T-helper 9 cell (primary cell): ENCODE results near the gene FOXD3.

Experiments used
- DNase-seq: peaks from one replicate; pipeline ENCODE4 v3.0.0-alpha.2; 2020
- total RNA-seq, 2 donors: gene quantifications; one replicate each; lab custom pipeline; 2026; lab: John Stamatoyannopoulos, UW

FOXD3 gene
- 0 reads per million in 2 donors for total RNA-seq

GRCh38 chr1:63322114-63322943 is at the start of gene FOXD3:
TSS of gene FOXD3 (plus strand) at chr1:63322567. CDS start at chr1:63323059, 492 bp downstream.
- DNase-seq = no peak

GRCh38 chr1:63272811-63273210 is 49.6 kb upstream of the FOXD3 start:
- no peak for DNase-seq

- no peak for DNase-seq
These were observed 48.0 kb upstream of the FOXD3 start for GRCh38 chr1:63274371-63274770.

GRCh38 chr1:63274979-63275378 is 47.4 kb upstream of the FOXD3 start:
- DNase-seq = no peak

- no peak for DNase-seq
These were observed 45.7 kb upstream of the FOXD3 start for GRCh38 chr1:63276624-63277023.

- DNase-seq = no peak
These were observed 44.9 kb upstream of the FOXD3 start for GRCh38 chr1:63277195-63278192.

GRCh38 chr1:63281753-63282152 is 40.6 kb upstream of the FOXD3 start:
- DNase-seq = no peak

- DNase-seq = no peak
These were observed 33.2 kb upstream of the FOXD3 start for GRCh38 chr1:63289135-63289534.

- no peak for DNase-seq
These were observed 27.4 kb upstream of the FOXD3 start for GRCh38 chr1:63294803-63295594.

GRCh38 chr1:63304410-63304809 is 18.0 kb upstream of the FOXD3 start:
- no peak for DNase-seq

GRCh38 chr1:63305043-63305442 is 17.3 kb upstream of the FOXD3 start:
- no peak for DNase-seq

- no peak for DNase-seq
These were observed 15.1 kb upstream of the FOXD3 start for GRCh38 chr1:63307196-63307794.

GRCh38 chr1:63316598-63316983 is 5.8 kb upstream of the FOXD3 start:
- DNase-seq = no peak

GRCh38 chr1:63316984-63317816 is 5.2 kb upstream of the FOXD3 start:
- peak; percentile 16 for DNase-seq

- DNase-seq = no peak
These were observed 4.6 kb upstream of the FOXD3 start for GRCh38 chr1:63317817-63318152.

- no peak for DNase-seq
These were observed 4.0 kb upstream of the FOXD3 start for GRCh38 chr1:63318201-63318979.

GRCh38 chr1:63319046-63320021 is 3.0 kb upstream of the FOXD3 start:
- DNase-seq = no peak

GRCh38 chr1:63320022-63320721 is 2.2 kb upstream of the FOXD3 start:
- no peak for DNase-seq
